ENCODE results near the gene SGSH. TPM values are rescaled to one million over a fixed set of nuclear protein-coding genes. Genes with fewer than 3 reads are reported as not detected.
A peak's percentile ranks its signal among the peaks of the same experiment; 100 is the strongest.

The SGSH gene
- total RNA-seq, 1 donor from 2014 or later = 24.0 TPM

DNA sequence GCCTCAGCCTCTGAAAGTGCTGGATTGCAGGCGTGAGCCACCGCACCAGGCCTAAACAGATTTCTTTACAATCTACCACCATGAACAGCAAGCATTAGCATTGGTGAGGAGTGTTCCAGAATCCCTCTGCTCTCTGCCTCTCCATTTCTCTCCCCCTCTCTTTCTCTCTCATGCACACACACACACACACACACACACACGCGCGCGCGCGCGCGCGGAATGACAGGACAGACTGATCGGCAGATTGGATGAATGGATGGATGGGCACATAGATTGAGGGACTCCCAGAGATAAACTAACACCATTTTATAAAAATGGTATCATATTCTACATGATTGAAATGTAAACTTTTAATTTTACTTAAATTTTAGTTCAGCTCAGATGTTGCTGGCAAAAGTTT, 47.0 kb downstream of the SGSH start:
- Histone ChIP-seq H3K27ac (ENCODE audit: low read depth, low read length) (no peak overlapping the region), H3K9me3 (ENCODE audit: insufficient read depth, low read depth, low read length) (no peaks in the 10 kb centered on the region), H3K4me3 (ENCODE audit: insufficient read depth, low read depth, low read length) (no peak overlapping the region), H3K4me1 (ENCODE audit: insufficient read depth, low read length) (no peaks in the 10 kb centered on the region), H3K27me3 (ENCODE audit: insufficient read depth, low read length) (peaks cover 13% of the 10 kb centered on the region), H3K36me3 (ENCODE audit: insufficient read depth, low read length) (no peaks in the 10 kb centered on the region), H4K20me1 (ENCODE audit: insufficient read depth, low read length) (no peaks in the 10 kb centered on the region), H3K79me2 (ENCODE audit: insufficient read depth, low read length) (no peaks in the 10 kb centered on the region), H2AFZ (ENCODE audit: low read depth, low read length) (no peak overlapping the region), H3K9ac (ENCODE audit: low read length) (no peak overlapping the region), H3K4me2 (ENCODE audit: low read length) (no peak overlapping the region)
- Mint-ChIP-seq H3K9me3 (ENCODE audit: unreplicated experiment) (peaks cover 7% of the 10 kb centered on the region), H3K27me3 (ENCODE audit: low read depth, unreplicated experiment) (peaks cover 21% of the 10 kb centered on the region), H3K4me3 (ENCODE audit: unreplicated experiment) (no peak overlapping the region), H3K4me1 (ENCODE audit: low read depth, unreplicated experiment) (no peaks in the 10 kb centered on the region), H3K36me3 (ENCODE audit: low read depth, unreplicated experiment) (peaks cover 3% of the 10 kb centered on the region), H3K27ac (ENCODE audit: unreplicated experiment) (no peak overlapping the region)
- no peak for TF ChIP-seq EZH2 (IDR thresholded peaks at IDR 0.05; ENCODE audit: insufficient read depth, low read length)
- TF ChIP-seq CTCF (IDR thresholded peaks at IDR 0.05; ENCODE audit: insufficient read depth, low read depth, low read length) = no peak
- FAIRE-seq (no peak), DNase-seq (ENCODE audit: low read depth) (no peak)

DNA sequence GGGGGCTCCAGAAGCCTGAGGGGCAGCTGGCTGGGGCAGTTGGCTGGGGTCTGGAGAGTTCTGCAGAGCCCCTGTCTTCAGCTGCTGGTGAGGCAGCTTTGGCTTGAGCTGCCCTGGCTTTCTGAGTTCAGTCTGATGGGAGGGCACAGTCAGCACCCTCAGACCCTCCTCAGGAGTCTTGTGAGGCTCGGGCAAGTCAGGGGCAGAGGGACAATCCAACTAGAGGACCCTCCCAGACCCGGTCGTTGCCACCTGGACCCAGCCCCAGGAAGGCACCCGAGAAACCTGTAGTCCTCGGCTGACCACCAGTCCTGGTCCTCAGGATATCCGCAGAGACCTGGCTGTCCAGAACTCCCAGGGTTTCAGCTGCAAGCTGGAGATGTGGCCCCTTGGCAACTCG, 48.5 kb downstream of the SGSH start:
- H3K4me1 Mint-ChIP-seq (ENCODE audit: low read depth, unreplicated experiment) = no peaks in the 10 kb centered on the region
- Histone ChIP-seq H4K20me1 (ENCODE audit: insufficient read depth, low read length) (no peaks in the 10 kb centered on the region), H2AFZ (ENCODE audit: low read depth, low read length) (no peak overlapping the region), H3K9ac (ENCODE audit: low read length) (no peak overlapping the region), H3K27me3 (ENCODE audit: insufficient read depth, low read length) (peaks cover 7% of the 10 kb centered on the region), H3K9me3 (ENCODE audit: insufficient read depth, low read depth, low read length) (no peaks in the 10 kb centered on the region), H3K79me2 (ENCODE audit: insufficient read depth, low read length) (no peaks in the 10 kb centered on the region), H3K4me3 (ENCODE audit: insufficient read depth, low read depth, low read length) (no peak overlapping the region), H3K36me3 (ENCODE audit: insufficient read depth, low read length) (no peaks in the 10 kb centered on the region), H3K4me2 (ENCODE audit: low read length) (no peak overlapping the region), H3K27ac (ENCODE audit: low read depth, low read length) (no peak overlapping the region), H3K4me1 (ENCODE audit: insufficient read depth, low read length) (no peaks in the 10 kb centered on the region)
- FAIRE-seq (no peak), DNase-seq (ENCODE audit: low read depth) (no peak)
- H3K36me3 Mint-ChIP-seq (ENCODE audit: low read depth, unreplicated experiment) = peaks cover 3% of the 10 kb centered on the region
- peaks cover 21% of the 10 kb centered on the region for H3K27me3 Mint-ChIP-seq (ENCODE audit: low read depth, unreplicated experiment)
- TF ChIP-seq EZH2 (IDR thresholded peaks at IDR 0.05; ENCODE audit: insufficient read depth, low read length) (no peak), CTCF (IDR thresholded peaks at IDR 0.05; ENCODE audit: insufficient read depth, low read depth, low read length) (no peak)
- no peak overlapping the region for H3K27ac Mint-ChIP-seq (ENCODE audit: unreplicated experiment)
- H3K9me3 Mint-ChIP-seq (ENCODE audit: unreplicated experiment) = peaks cover 7% of the 10 kb centered on the region
- no peak overlapping the region for H3K4me3 Mint-ChIP-seq (ENCODE audit: unreplicated experiment)

GRCh38 chr17:80169784-80170500, 50.2 kb downstream of the SGSH start, which contains the start of gene CARD14:
Gene CARD14, plus strand, starts transcription at chr17:80170030. Its CDS starts 11,409 bp downstream, at chr17:80181439.
- no peaks in the 10 kb centered on the region for H3K36me3 ChIP-seq (ENCODE audit: insufficient read depth, low read length)
- peaks cover 7% of the 10 kb centered on the region for H3K27me3 ChIP-seq (ENCODE audit: insufficient read depth, low read length)
- H3K9me3 Mint-ChIP-seq (ENCODE audit: unreplicated experiment) = peaks cover 7% of the 10 kb centered on the region
- H3K4me2 ChIP-seq (ENCODE audit: low read length) = no peak within 1 kb of the TSS
- peak within 1 kb of the TSS; percentile 10 for H3K27ac Mint-ChIP-seq (ENCODE audit: unreplicated experiment)
- H3K79me2 ChIP-seq (ENCODE audit: insufficient read depth, low read length) = no peaks in the 10 kb centered on the region
- DNase-seq (ENCODE audit: low read depth) (no peak), FAIRE-seq (no peak)
- no peaks in the 10 kb centered on the region for H3K9me3 ChIP-seq (ENCODE audit: insufficient read depth, low read depth, low read length)
- H3K4me3 Mint-ChIP-seq (ENCODE audit: unreplicated experiment) = no peak within 1 kb of the TSS
- no peaks in the 10 kb centered on the region for H4K20me1 ChIP-seq (ENCODE audit: insufficient read depth, low read length)
- peaks cover 19% of the 10 kb centered on the region for H3K27me3 Mint-ChIP-seq (ENCODE audit: low read depth, unreplicated experiment)
- H3K36me3 Mint-ChIP-seq (ENCODE audit: low read depth, unreplicated experiment) = peaks cover 3% of the 10 kb centered on the region
- no peak within 1 kb of the TSS for H3K27ac ChIP-seq (ENCODE audit: low read depth, low read length)
- TF ChIP-seq CTCF (IDR thresholded peaks at IDR 0.05; ENCODE audit: insufficient read depth, low read depth, low read length) (no peak), EZH2 (IDR thresholded peaks at IDR 0.05; ENCODE audit: insufficient read depth, low read length) (no peak)
- H3K9ac ChIP-seq (ENCODE audit: low read length) = no peak within 1 kb of the TSS
- H2AFZ ChIP-seq (ENCODE audit: low read depth, low read length) = no peak within 1 kb of the TSS
- no peaks in the 10 kb centered on the region for H3K4me1 ChIP-seq (ENCODE audit: insufficient read depth, low read length)
- H3K4me3 ChIP-seq (ENCODE audit: insufficient read depth, low read depth, low read length) = no peak within 1 kb of the TSS
- no peaks in the 10 kb centered on the region for H3K4me1 Mint-ChIP-seq (ENCODE audit: low read depth, unreplicated experiment)
